Right cardiac atrium (tissue), 5 donors: Measurements from ENCODE around the gene ACSM4. TPM values are rescaled to one million over a fixed set of nuclear protein-coding genes. Genes with fewer than 3 reads are reported as not detected.
"Not testable (repeated sequence)": the region's sequence is repeated elsewhere in the genome, so short reads cannot be mapped to it uniquely, and the experiment has no call there.

Experiments used
- ATAC-seq, 2 donors: fragments of 200-7000 bp; cut with Tn5 transposase; one replicate each; pipeline versions ENCODE4 v1.8.0 to v1.9.1; 2020; ENCODE audit warnings: moderate library complexity in 2 of 2, mild to moderate bottlenecking in 1 of 2
- DNase-seq, 3 donors: peaks; one replicate each; pipeline ENCODE4 v3.0.0-alpha.2; 2020
- H3K27ac ChIP-seq: one replicate; pipeline ENCODE4 v1.5.1; 2013; ENCODE audit warnings: mild to moderate bottlenecking, low read length, control low read depth, moderate library complexity
- H3K27me3 ChIP-seq: one replicate; pipeline ENCODE4 v1.6.1; 2013; ENCODE audit not compliant: control insufficient read depth, insufficient read depth
- H3K4me1 ChIP-seq: one replicate; pipeline ENCODE4 v1.6.1; 2013; ENCODE audit warnings: low read length; ENCODE audit not compliant: control insufficient read depth, insufficient read depth
- H3K4me3 ChIP-seq: one replicate; pipeline ENCODE4 v1.5.1; 2013; ENCODE audit warnings: low read length, control low read depth
- H3K9me3 ChIP-seq: one replicate; pipeline ENCODE4 v1.6.1; 2013; ENCODE audit warnings: low read length; ENCODE audit not compliant: control insufficient read depth
- WGBS: extraction: QIAGEN DNeasy Blood & Tissue Kit; methylation state at CpG from one replicate; pipeline ENCODE4 v1.1.7; 2013; 5-methylcytosine and 5-hydroxymethylcytosine counted together
- intact Hi-C, 4 donors: fragments of 100-400 bp; cut with DNase I; formaldehyde crosslinking; loops; one replicate each; pipeline versions ENCODE4 v1.11.0 to v1.14.0; 2022 to 2023
- polyA plus RNA-seq: library from polyadenylated mRNA; stranded (reverse); fragments of 200-250 nt; gene quantifications from one replicate; pipeline ENCODE4 v1.2.3, GENCODE V29; 2013
- total RNA-seq, 4 donors: library from RNA; stranded (reverse); fragmentation: NEBNext Ultra II Directional; extraction: Animal tissue kit (Norgen Biotek cat#: 25700); gene quantifications; one replicate each; pipeline ENCODE4 v1.2.1, GENCODE V29; 2021
- donor health status: healthy with polysubstance abuse.
- donor health status: DM: no; HTN: yes; CAD: no.
- donor health status: DM: no; HTN: no; CAD: no.
- donor health status: DM: no; HTN: yes; CAD: no; lungs with severe emphysema.
- donor health status: DM: yes; HTN: yes; CAD: no.

ACSM4 gene
- total and polyA plus RNA-seq, 5 donors = not detected

DNA sequence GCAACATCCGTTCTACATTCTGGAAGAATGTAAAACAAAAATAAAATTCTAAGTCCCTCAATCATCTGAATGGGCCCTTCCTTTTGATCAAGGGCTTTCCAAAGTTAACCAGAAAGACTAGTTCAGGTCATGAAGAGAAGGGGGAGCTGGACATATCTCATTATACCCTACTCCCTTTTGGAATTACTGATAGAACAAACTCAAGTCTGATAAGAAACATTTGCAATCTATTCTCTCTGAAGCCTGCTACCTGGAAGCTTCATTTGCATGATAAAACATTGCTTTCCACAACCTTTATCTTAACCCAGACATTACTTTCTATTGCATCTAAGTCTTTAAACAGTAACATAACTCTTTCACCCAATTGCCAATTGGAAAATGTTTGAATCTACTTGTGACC, 8.3 kb upstream of the ACSM4 start:
- H3K4me3 ChIP-seq = no peak overlapping the region
- 82% methylated on average over 1 of the region's 1 CpG for WGBS
- no peak for DNase-seq
- no peak for ATAC-seq
- intact Hi-C loops = no loop called here
- no peak overlapping the region for H3K27ac ChIP-seq
- H3K4me1 ChIP-seq = no peaks in the 10 kb centered on the region
- H3K9me3 ChIP-seq = no peaks in the 10 kb centered on the region
- no peaks in the 10 kb centered on the region for H3K27me3 ChIP-seq

- no peak overlapping the region for H3K27ac ChIP-seq
- H3K9me3 ChIP-seq = no peaks in the 10 kb centered on the region
- intact Hi-C loops = no loop called here
- 82% methylated on average over 2 of the region's 2 CpGs for WGBS
- no peak overlapping the region for H3K4me3 ChIP-seq
- DNase-seq (no peak), ATAC-seq (no peak)
- no peaks in the 10 kb centered on the region for H3K4me1 ChIP-seq
- H3K27me3 ChIP-seq = no peaks in the 10 kb centered on the region
These were observed 6.0 kb upstream of the ACSM4 start for GRCh38 chr12:7297865-7298264.

DNA sequence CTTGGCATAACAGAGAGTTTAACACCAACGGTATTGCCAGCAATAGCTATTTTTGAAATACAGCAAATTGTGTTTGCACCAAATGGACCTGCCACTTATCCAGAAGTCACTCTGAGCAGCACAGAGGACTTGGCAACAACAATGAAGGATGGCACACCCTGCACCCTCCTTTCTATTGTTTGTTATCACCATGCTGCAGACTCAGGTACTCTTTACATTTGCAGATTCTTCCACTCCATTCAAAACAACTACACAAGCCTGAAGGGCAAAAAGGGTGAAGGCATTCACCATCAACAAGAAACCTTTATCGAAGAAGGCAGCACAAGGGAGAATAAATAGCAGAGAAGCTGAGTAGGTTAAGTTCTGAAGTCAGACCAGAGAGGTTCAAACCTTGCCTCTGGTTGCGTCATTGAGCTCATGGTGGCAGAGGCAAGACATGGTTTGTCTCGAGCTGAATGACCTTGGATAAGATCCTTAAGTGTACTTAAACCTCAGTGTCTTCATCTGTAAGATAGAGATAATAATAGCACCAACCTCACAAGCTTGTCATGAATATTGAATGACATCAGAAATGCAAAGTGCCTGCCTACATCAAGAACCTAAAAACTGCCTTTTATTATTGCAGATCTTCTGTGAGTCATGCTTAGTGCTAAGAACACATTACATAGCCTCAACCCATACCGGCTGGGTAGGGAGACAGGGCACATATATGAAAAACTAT, 1.4 kb upstream of the ACSM4 start:
- H3K9me3 ChIP-seq = no peaks in the 10 kb centered on the region
- no peak for DNase-seq
- no peaks in the 10 kb centered on the region for H3K4me1 ChIP-seq
- H3K27ac ChIP-seq = no peak overlapping the region
- no peaks in the 10 kb centered on the region for H3K27me3 ChIP-seq
- 74% methylated on average over 5 of the region's 5 CpGs for WGBS
- intact Hi-C loops = no loop called here
- H3K4me3 ChIP-seq = no peak overlapping the region
- no peak for ATAC-seq

DNA sequence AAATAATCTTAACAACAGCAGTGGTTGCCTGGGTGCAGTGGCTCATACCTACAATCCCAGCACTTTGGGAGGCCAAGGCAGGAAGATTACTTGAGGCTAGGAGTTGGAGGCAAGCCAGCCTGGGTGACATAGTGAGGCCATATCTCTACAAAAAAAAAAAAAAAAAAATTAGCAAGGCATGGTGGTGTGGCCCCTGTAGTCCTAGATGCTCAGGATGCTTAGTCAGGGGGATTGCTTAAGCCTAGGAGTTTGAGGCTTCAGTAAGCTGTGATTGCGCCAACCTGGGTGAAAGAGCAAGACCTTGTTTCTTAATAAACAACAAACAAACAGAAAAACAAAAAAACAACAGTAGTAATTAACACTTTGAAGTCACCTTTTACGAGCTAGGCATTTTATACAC, 642 bp upstream of the ACSM4 start:
- Histone ChIP-seq H3K27me3 (no peaks in the 10 kb centered on the region), H3K4me1 (no peaks in the 10 kb centered on the region), H3K9me3 (no peaks in the 10 kb centered on the region), H3K4me3 (no peak overlapping the region), H3K27ac (no peak overlapping the region)
- intact Hi-C loops = no loop called here
- DNase-seq (no peak), ATAC-seq (no peak)
- 82% methylated on average over 2 of the region's 2 CpGs for WGBS

- no peak overlapping the region for H3K4me3 ChIP-seq
- no peaks in the 10 kb centered on the region for H3K27me3 ChIP-seq
- no peak overlapping the region for H3K27ac ChIP-seq
- no peak for ATAC-seq
- no peak for DNase-seq
- no peaks in the 10 kb centered on the region for H3K4me1 ChIP-seq
- no peaks in the 10 kb centered on the region for H3K9me3 ChIP-seq
- 54% methylated on average over 5 of the region's 5 CpGs for WGBS
- intact Hi-C loops = no loop called here
These were observed 584 bp downstream of the ACSM4 start for GRCh38 chr12:7304456-7304855.

DNA sequence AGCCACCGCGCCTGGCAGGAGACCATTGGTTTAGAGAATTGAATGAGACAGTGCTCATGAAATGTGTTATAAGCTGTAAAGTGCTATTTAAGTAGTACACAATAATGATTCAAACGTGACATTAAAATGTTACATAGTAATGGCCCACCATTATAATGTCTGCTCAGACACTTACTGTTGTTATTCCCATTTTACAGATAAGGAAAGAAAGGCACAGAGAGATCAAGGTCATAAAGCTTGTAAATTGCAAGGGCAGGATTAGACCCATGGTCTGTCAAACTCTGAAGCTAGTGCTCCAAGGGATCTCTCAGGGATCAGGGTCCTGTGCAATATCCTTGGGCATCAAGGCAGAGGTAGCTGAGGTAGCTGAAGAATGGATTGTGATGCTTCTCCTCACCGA, 6.2 kb downstream of the ACSM4 start:
- intact Hi-C loops = no loop called here
- H3K9me3 ChIP-seq = no peaks in the 10 kb centered on the region
- DNase-seq (no peak), ATAC-seq (no peak)
- H3K4me1 ChIP-seq = no peaks in the 10 kb centered on the region
- H3K4me3 ChIP-seq = no peak overlapping the region
- H3K27me3 ChIP-seq = no peaks in the 10 kb centered on the region
- 86% methylated on average over 4 of the region's 4 CpGs for WGBS
- no peak overlapping the region for H3K27ac ChIP-seq

- Histone ChIP-seq H3K4me1 (no peaks in the 10 kb centered on the region), H3K27ac (no peak overlapping the region), H3K4me3 (no peak overlapping the region), H3K27me3 (no peaks in the 10 kb centered on the region), H3K9me3 (no peaks in the 10 kb centered on the region)
- intact Hi-C loops = no loop called here
- DNase-seq (no peak), ATAC-seq (no peak)
- WGBS = 86% methylated on average over 2 of the region's 2 CpGs
These were observed 16.1 kb downstream of the ACSM4 start for GRCh38 chr12:7319930-7320329.

DNA sequence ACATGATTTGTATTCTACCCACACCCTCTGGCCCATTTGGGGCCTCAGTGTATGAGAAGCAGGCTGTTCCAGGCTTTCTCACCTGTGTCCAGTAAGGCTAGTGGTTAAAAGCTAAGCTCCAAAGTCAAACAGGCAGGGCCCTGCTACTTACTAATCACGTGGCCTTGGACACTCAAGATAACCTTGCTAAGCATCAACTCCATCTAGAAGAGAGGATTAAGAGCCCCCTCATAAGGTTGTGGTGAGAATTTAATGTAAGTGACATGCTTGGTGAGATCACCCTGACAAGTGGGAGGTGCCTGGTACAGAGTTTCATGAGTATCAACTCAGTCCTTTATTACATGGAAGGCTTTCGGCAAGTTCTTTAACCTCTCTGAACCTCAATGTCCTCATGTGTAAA, 17.8 kb downstream of the ACSM4 start:
- no peaks in the 10 kb centered on the region for H3K27me3 ChIP-seq
- intact Hi-C loops = no loop called here
- no peaks in the 10 kb centered on the region for H3K4me1 ChIP-seq
- whole genome bisulfite sequencing = 56% methylated on average over 2 of the region's 2 CpGs
- no peak overlapping the region for H3K27ac ChIP-seq
- no peak for DNase-seq
- no peak for ATAC-seq
- H3K9me3 ChIP-seq = no peaks in the 10 kb centered on the region
- no peak overlapping the region for H3K4me3 ChIP-seq

GRCh38 chr12:7322599-7322998, 18.7 kb downstream of the ACSM4 start:
- Histone ChIP-seq H3K27ac (no peak overlapping the region), H3K9me3 (no peaks in the 10 kb centered on the region), H3K27me3 (no peaks in the 10 kb centered on the region), H3K4me1 (no peaks in the 10 kb centered on the region), H3K4me3 (no peak overlapping the region)
- intact Hi-C loops = no loop called here
- ATAC-seq (no peak), DNase-seq (no peak)
- WGBS = 78% methylated on average over 5 of the region's 5 CpGs

DNA sequence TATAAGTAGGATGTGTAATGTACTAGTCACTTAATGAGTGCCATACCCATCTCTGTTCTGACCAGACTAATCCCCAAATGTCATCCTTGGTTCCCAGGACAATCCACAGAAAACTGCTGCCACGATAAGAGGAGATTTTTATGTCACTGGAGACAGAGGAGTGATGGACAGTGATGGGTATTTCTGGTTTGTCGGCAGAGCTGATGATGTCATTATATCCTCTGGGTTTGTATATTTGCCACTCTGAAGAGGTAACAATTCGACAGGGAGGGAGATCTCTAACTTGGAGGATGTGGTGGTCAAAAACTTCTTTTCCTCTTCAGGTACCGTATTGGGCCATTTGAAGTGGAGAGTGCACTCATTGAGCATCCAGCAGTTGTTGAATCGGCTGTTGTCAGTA, 20.3 kb downstream of the ACSM4 start:
- no peak overlapping the region for H3K27ac ChIP-seq
- H3K4me3 ChIP-seq = no peak overlapping the region
- no peak for ATAC-seq
- intact Hi-C loops = no loop called here
- no peaks in the 10 kb centered on the region for H3K9me3 ChIP-seq
- WGBS = 79% methylated on average over 5 of the region's 5 CpGs
- no peaks in the 10 kb centered on the region for H3K27me3 ChIP-seq
- DNase-seq = no peak
- no peaks in the 10 kb centered on the region for H3K4me1 ChIP-seq

DNA sequence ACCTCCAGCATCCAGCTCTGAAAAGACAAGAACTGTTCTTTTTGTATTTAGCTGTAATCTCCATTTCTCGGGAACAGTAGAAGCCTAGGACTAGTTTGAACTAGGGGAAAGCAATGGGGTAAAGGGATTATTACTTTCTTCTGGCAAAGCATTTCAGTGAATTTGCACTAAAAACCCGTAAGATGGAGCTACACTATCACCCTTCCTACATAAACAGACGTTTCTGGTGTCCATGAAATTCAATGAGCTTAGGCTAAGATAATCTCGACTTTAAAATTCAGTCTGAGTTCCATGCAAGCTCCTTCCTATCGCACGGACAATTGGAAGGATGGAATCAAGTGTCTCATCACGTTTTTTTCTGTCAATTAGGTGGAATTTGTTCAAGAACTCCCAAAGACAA, 24.0 kb downstream of the ACSM4 start:
- WGBS = 69% methylated on average over 7 of the region's 7 CpGs
- Histone ChIP-seq H3K9me3 (no peaks in the 10 kb centered on the region), H3K4me3 (no peak overlapping the region), H3K27ac (no peak overlapping the region), H3K27me3 (no peaks in the 10 kb centered on the region), H3K4me1 (no peaks in the 10 kb centered on the region)
- DNase-seq = no peak
- intact Hi-C loops = no loop called here
- ATAC-seq = no peak

- H3K27me3 ChIP-seq, H3K9me3 ChIP-seq, intact Hi-C loops, H3K27ac ChIP-seq, H3K4me3 ChIP-seq, ATAC-seq, H3K4me1 ChIP-seq, DNase-seq: not testable (repeated sequence)
- 87% methylated on average over 5 of the region's 5 CpGs for WGBS
These were observed 33.9 kb downstream of the ACSM4 start for GRCh38 chr12:7337790-7338189.
